GM12873 (cell line): ENCODE data around the gene GINS3.

Experiments
- TF ChIP-seq, protein P1 (sequence below): IDR thresholded peaks from 2 replicates; pipeline ENCODE4 v1.5.1; 2012; ENCODE audit warnings: low read depth, mild to moderate bottlenecking, moderate library complexity, low read length, control low read depth; ENCODE audit not compliant: insufficient read depth; ENCODE audit errors: missing control alignments

Gene GINS3

DNA sequence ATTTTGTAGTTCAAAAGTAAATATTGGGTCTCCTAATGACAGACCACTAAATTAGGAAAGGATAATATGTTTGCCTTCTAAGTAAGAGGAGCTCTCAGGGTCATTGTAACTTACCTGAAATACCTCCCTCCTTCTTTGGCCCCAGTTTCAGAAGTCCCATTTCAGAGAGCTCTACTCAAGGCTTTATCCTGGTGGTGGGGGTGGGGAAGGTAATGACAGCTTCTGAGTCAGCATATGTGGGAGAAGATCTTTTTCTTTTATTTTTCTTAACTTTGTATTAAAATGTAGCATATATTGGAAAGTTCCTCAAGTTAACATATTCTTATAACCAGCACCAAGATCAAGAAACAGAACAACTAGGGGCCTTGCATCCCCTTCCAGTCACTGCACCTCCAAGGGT lies 16.9 kb upstream of the GINS3 start:
- TF ChIP-seq, protein P1, sequence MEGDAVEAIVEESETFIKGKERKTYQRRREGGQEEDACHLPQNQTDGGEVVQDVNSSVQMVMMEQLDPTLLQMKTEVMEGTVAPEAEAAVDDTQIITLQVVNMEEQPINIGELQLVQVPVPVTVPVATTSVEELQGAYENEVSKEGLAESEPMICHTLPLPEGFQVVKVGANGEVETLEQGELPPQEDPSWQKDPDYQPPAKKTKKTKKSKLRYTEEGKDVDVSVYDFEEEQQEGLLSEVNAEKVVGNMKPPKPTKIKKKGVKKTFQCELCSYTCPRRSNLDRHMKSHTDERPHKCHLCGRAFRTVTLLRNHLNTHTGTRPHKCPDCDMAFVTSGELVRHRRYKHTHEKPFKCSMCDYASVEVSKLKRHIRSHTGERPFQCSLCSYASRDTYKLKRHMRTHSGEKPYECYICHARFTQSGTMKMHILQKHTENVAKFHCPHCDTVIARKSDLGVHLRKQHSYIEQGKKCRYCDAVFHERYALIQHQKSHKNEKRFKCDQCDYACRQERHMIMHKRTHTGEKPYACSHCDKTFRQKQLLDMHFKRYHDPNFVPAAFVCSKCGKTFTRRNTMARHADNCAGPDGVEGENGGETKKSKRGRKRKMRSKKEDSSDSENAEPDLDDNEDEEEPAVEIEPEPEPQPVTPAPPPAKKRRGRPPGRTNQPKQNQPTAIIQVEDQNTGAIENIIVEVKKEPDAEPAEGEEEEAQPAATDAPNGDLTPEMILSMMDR, result no peak

DNA sequence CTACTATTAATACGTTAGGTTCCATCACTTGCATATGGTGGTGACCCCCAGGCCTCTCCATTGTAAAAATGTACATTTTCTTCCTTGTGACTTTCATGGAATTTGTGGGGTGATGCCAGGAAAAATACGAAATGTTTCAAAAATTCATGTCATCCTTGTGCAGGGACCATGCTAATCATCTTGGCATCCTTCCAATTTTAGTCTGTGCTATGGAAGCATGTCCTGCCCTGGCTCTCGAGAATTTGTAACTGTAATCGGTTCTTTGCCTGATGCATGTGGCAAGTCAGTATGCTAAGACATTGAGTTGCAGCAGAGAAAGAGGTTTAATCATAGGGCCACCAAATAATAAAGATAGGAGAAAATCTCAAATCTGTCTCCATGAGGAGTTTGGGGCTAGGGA lies 14.3 kb upstream of the GINS3 start:
- TF ChIP-seq, protein P1, result no peak

DNA sequence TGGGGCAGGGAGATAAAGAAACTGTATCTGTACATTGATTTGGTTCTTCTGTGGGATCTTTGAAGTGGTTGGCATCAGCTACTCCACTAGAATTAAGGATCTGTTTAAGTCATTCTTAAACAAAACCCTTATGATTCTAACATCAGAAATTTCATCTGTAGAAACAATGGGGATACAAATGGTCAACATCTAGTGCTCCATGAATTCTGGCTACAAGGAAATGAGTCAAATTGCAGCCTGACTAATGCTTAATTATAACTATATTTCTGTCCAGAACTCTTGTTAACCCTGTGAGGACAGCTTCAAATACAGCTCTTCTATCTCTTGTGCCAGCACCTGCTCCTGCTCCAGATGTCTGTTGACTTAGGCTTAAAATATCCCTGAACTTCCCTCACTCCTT lies 13.9 kb upstream of the GINS3 start:
- TF ChIP-seq, protein P1, result no peak

DNA sequence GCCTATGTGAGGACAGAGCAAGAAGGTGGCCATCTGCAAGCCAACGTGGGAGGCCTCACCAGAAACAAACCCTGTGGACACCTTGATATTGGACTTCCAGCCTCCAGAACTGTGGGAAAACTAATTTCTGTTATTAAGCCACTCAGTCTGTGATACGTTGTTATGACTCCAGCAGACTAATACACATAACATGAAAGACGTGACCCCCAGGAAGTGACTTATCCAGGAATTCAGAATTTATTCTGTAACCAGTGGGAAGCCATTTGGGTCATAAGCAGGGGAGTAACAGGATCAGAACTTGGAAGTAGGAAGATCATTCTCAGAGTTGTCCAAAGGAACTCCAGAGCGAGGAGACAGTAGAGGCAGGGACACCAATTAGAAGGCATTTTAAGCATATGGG lies 12.5 kb upstream of the GINS3 start:
- TF ChIP-seq, protein P1, result no peak

DNA sequence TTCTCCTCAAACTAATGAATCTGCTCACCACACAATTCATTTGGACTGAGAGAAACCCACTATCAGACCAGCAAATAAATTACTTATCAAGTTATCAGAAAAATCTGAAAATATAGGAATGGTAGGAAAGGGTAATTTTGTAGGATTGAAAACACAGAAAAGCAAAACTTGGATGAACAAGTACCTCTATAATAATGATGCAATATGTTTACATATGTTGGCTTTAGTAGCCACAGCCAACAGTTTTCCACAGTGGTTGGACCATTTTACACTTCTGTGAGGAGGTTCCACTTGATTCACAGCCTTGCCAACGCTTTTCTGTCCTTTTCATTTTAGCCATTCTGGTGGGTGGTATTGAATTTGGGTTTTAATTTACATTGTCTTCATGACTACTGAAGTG lies 10.6 kb upstream of the GINS3 start:
- TF ChIP-seq, protein P1, result no peak

DNA sequence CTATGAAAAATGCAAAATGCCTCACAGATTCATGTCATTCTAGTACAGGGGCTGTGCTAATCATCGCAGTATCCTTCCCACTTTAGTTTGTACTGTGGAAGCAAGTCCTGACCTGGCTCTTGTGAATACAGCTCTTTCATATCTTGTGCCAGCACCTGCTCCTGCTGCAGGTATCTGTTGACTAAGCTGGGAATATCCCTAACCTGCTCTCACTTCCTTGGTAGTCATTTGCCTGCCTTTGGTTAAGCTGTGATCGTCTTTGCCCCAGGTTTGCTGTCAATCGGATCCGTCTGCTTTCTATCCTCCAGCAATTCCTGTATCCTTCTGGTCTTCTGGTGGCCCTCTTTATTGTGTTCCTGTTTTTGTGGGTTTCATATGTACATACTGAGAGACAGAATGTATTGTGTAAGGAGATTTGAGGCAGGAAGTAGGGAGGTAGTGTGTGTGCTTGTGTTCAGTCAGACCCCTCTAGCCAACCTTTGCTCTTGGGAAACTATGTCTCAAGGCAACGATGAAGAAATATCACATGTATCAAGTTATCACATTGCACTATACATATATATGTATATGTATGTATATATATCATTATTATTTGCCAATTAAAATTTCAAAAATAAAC lies 7.7 kb upstream of the GINS3 start:
- TF ChIP-seq, protein P1, result no peak

DNA sequence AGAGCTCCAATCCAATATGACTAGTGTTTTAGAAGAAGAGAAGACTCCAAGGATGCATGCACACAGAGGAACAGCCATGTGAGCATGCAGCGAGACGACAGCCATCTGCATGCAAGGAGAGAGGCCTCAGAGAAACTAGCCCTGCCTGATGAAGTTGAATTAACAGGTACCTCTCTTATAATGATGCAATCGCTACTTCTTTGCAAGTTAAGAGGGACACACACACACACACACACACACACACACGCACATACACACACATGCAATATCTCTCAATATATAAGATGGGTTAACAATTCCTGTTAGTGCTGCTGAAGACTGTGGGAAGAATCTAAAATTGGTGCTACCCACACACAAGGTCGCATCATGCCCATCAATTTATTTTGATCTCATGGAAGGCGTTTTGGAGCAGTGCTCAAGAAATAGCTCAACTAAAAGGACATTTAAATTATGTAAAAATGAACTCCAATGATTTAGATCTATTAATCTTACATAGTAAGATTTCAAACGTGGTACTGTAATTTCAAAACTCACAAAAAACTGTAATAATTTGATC lies 7.0 kb upstream of the GINS3 start:
- TF ChIP-seq, protein P1, result no peak

DNA sequence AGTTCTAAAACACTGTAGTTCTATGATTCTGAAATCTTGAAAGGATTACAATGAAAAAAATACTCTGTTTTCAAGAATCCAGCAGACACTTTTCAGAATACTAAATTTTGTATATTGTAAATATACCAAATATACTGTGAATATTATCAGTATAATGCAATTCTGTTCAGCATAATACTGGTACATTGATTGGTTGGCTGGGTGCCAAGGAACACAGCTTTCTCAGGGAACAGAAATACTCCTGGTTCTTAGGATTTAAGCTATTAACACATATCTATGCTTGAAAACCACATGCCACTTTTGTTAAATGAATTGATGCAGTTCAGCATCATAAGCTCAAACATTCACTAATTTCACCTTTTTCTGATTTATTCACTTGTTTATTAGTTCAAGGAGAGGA lies 2.5 kb upstream of the GINS3 start:
- TF ChIP-seq, protein P1, result no peak
